Left lung (tissue), 10 donors: Measurements from ENCODE around the gene PLD1. TPM values are rescaled to one million over a fixed set of nuclear protein-coding genes. Genes with fewer than 3 reads are reported as not detected.

Source experiments
- ATAC-seq: fragments of 200-7000 bp; cut with Tn5 transposase; one replicate; pipeline ENCODE4 v1.9.1; 2020; ENCODE audit warnings: moderate library complexity
- DNase-seq, 4 donors: peaks; one replicate each; pipeline ENCODE4 v3.0.0-alpha.2; 2013 to 2020
- H3K27ac ChIP-seq, 2 donors: fragments of 200-600 bp; sonication (generic) in 1 of 2; one replicate each; pipeline versions ENCODE4 v1.5.0 to v1.8.0; 2020 to 2021
- H3K27me3 ChIP-seq, 2 donors: fragments of 200-600 bp; sonication (generic) in 1 of 2; one replicate each; pipeline versions ENCODE4 v1.5.0 to v1.8.0; 2020 to 2021
- H3K36me3 ChIP-seq, 2 donors: fragments of 200-600 bp; sonication (generic) in 1 of 2; one replicate each; pipeline versions ENCODE4 v1.5.0 to v1.8.0; 2020 to 2021
- H3K4me1 ChIP-seq, 2 donors: fragments of 200-600 bp; one replicate each; pipeline ENCODE4 v1.8.0; 2021
- H3K4me3 ChIP-seq, 2 donors: fragments of 200-600 bp; sonication (generic) in 1 of 2; one replicate each; pipeline versions ENCODE4 v1.5.0 to v1.8.0; 2020 to 2021; ENCODE audit warnings: mild to moderate bottlenecking in 1 of 2
- H3K9me3 ChIP-seq, 2 donors: fragments of 200-600 bp; sonication (generic) in 1 of 2; one replicate each; pipeline versions ENCODE4 v1.5.0 to v1.8.0; 2020 to 2021
- intact Hi-C, 2 donors: fragments of 100-400 bp; cut with DNase I; formaldehyde crosslinking; loops; one replicate each; pipeline versions ENCODE4 v1.11.2 to v1.14.2; 2022
- polyA plus RNA-seq, 6 donors: library from polyadenylated mRNA; unstranded; fragments of 120-200 nt; gene quantifications; one replicate each; pipeline ENCODE4 v1.2.1, GENCODE V29; 2013; ENCODE audit not compliant: insufficient read length in 6 of 6
- total RNA-seq, 2 donors: library from RNA; stranded (reverse); fragmentation: NEBNext Ultra II Directional; extraction: Animal tissue kit (Norgen Biotek cat#: 25700); gene quantifications; one replicate each; pipeline ENCODE4 v1.2.1, GENCODE V29; 2021
- TF ChIP-seq, protein P1 (sequence below), 2 donors: fragments of 200-600 bp; sonication (generic) in 1 of 2; IDR thresholded peaks; one replicate each; pipeline versions ENCODE4 v1.5.0 to v1.8.0; 2021; ENCODE audit warnings: antibody characterized with exemption in 2 of 2
- donor health status: DM: no; HTN: yes; CAD: no.
- donor health status: DM: no; HTN: no; CAD: no.

The PLD1 gene
- total and polyA plus RNA-seq, 8 donors = 2.9 to 18.7 (median 5.8) TPM

DNA sequence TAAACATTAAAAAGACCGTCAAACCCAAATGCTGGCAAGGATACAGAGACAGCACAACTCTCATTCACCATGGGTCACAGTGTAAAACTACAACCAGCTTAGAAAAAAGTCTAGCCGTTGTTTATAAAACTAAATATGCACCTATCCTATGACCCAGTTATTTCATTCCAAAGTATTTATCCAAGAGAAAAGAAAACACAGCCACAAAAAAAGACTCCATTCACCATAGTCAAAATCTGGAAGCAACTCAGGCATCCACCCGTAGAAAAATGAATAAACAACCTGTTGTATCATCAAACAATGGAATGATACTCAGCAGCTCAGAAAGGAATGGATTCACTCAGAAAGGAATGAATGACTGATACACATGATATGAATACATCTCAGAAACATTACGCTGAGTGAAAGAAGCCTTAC, 28.6 kb downstream of the PLD1 start:
- H3K9me3 ChIP-seq = no peaks in the 10 kb centered on the region
- ATAC-seq (no peak), DNase-seq (no peak)
- H3K4me3 ChIP-seq = no peak overlapping the region
- peaks cover 0 to 31% of the 10 kb centered on the region in 2 donors for H3K4me1 ChIP-seq
- TF ChIP-seq, protein P1, sequence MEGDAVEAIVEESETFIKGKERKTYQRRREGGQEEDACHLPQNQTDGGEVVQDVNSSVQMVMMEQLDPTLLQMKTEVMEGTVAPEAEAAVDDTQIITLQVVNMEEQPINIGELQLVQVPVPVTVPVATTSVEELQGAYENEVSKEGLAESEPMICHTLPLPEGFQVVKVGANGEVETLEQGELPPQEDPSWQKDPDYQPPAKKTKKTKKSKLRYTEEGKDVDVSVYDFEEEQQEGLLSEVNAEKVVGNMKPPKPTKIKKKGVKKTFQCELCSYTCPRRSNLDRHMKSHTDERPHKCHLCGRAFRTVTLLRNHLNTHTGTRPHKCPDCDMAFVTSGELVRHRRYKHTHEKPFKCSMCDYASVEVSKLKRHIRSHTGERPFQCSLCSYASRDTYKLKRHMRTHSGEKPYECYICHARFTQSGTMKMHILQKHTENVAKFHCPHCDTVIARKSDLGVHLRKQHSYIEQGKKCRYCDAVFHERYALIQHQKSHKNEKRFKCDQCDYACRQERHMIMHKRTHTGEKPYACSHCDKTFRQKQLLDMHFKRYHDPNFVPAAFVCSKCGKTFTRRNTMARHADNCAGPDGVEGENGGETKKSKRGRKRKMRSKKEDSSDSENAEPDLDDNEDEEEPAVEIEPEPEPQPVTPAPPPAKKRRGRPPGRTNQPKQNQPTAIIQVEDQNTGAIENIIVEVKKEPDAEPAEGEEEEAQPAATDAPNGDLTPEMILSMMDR (IDR thresholded peaks at IDR 0.05) = no peak
- H3K36me3 ChIP-seq = no peaks in the 10 kb centered on the region
- intact Hi-C loops = no loop called here
- H3K27me3 ChIP-seq = no peaks in the 10 kb centered on the region
- H3K27ac ChIP-seq = no peak overlapping the region

DNA sequence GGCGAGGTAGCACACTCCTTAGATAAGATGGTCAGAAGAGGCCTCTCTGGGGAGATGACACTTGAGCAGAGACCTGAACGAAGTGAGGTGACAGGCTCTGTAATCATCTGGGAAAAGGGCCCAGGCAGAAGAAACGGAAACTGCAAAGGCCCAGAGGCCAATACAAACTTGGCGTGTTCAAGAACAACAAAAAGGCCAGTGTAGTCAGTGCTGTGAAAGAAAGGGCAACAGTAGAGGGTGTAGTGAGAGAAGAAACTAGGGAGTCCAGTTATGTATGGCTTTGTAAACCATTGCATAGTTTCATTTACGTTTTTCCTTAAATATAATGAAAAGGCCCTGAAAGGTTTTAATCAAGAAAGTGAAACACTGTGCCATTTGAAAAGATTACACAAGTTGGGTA, 31.8 kb downstream of the PLD1 start:
- no peak overlapping the region for H3K4me3 ChIP-seq
- no peaks in the 10 kb centered on the region for H3K27me3 ChIP-seq
- intact Hi-C loops = loop anchor here in 1 of 2 donors (10.0 kb wide), 1 partner anchor 134 kb away; no protein-coding TSS in a partner anchor
- no peaks in the 10 kb centered on the region for H3K36me3 ChIP-seq
- DNase-seq (no peak), ATAC-seq (no peak)
- H3K4me1 ChIP-seq = peaks cover 0 to 37% of the 10 kb centered on the region in 2 donors
- no peaks in the 10 kb centered on the region for H3K9me3 ChIP-seq
- TF ChIP-seq, protein P1 (IDR thresholded peaks at IDR 0.05) = no peak
- peak overlapping the region in 1 of 2 donors; percentile 81 for H3K27ac ChIP-seq

DNA sequence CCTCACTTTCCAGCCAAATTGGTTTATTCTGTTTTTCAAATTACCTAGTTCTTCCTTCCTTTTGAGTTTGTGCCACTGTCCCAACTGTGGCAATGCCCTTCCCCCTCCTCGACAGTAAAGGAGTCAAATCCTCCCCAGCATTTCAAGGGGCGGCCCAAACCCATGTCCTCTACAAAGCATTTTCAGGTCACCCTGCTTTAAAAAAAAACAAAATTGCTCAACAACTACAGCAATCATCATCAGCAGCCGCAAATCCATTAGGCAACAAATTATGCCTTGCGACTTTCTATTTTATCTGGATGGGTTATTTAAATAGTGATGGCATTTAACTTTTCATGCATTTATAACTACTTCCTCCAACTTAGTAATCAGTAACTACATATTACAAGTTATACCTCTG, 32.7 kb downstream of the PLD1 start:
- H3K9me3 ChIP-seq = no peaks in the 10 kb centered on the region
- no peak for ATAC-seq
- no peaks in the 10 kb centered on the region for H3K36me3 ChIP-seq
- H3K4me3 ChIP-seq = no peak overlapping the region
- intact Hi-C loops = loop anchor here in 1 of 2 donors (10.0 kb wide), 1 partner anchor 133 kb away; no protein-coding TSS in a partner anchor
- H3K27ac ChIP-seq = peak overlapping the region in 1 of 2 donors; percentile 81
- peaks cover 0 to 35% of the 10 kb centered on the region in 2 donors for H3K4me1 ChIP-seq
- H3K27me3 ChIP-seq = no peaks in the 10 kb centered on the region
- TF ChIP-seq, protein P1 (IDR thresholded peaks at IDR 0.05) = no peak
- DNase-seq = no peak

DNA sequence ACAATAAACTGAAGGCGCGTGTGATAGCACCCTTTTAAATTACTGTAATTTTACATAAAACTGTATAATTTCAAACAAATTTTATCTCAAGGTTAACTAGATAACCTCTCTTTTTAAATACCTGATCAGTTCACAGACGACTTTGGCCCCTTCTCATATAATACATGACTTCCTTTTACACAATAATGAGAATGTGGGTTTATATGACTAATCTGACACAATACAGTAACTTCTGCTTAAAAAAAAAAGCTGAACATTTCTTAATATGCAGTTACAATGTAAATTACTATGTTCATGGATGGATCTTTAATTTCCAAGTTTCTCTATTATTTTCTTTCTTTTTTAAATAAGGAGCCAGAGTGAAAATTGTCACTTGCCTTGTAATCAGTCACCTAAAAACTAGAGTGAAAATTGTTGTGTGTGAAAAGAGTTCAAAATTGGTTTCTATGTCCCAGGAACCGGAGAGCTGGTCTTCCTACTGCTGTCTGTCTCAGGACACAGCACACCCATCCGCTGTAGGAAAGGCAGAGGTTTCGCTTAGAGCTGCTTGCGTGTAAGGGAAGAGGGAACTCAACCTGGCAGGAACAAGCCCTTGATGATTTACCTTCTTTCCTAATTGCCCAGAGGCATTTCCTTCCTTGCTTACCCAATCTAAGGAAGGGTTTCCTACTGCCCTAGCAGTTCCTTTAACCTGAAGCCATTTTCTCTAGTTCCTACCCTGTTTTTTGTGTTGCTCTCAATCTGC, 33.3 kb downstream of the PLD1 start:
- H3K27ac ChIP-seq = peak overlapping the region; percentile 16 to 81
- H3K9me3 ChIP-seq = no peaks in the 10 kb centered on the region
- TF ChIP-seq, protein P1 (IDR thresholded peaks at IDR 0.05) = no peak
- intact Hi-C loops = loop anchor here in 1 of 2 donors (10.0 kb wide), 1 partner anchor 132 kb away; no protein-coding TSS in a partner anchor
- peak; percentile 31 for ATAC-seq
- H3K27me3 ChIP-seq = no peaks in the 10 kb centered on the region
- H3K4me1 ChIP-seq = peaks cover 0 to 33% of the 10 kb centered on the region in 2 donors
- no peak for DNase-seq
- H3K36me3 ChIP-seq = no peaks in the 10 kb centered on the region
- H3K4me3 ChIP-seq = no peak overlapping the region

DNA sequence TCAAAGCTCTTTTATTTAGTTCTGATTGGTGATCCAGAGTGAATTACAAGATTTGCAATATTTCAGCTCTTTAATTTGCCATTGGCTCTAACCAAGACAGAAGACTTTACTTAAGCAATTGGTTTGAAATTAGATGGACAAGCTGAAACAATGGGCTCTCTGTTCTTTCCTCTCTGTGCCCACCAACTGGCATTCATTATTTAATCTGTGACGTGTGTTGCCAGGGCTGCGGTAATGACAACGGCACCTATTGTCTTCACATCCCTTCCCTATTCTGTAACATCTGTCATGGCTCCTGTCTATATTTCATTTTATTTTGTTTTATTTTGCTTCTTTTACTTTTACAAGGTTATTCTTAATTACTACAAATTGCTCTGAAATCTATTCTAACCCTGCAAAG, 33.9 kb downstream of the PLD1 start:
- peaks cover 0 to 39% of the 10 kb centered on the region in 2 donors for H3K4me1 ChIP-seq
- TF ChIP-seq, protein P1 (IDR thresholded peaks at IDR 0.05) = no peak
- H3K9me3 ChIP-seq = no peaks in the 10 kb centered on the region
- intact Hi-C loops = loop anchor here in 1 of 2 donors (10.0 kb wide), 1 partner anchor 132 kb away; no protein-coding TSS in a partner anchor
- DNase-seq (no peak), ATAC-seq (no peak)
- H3K36me3 ChIP-seq = no peaks in the 10 kb centered on the region
- H3K4me3 ChIP-seq = no peak overlapping the region
- H3K27me3 ChIP-seq = no peaks in the 10 kb centered on the region
- H3K27ac ChIP-seq = peak overlapping the region in 1 of 2 donors; percentile 81
